ENCODE data around the gene ADARB2.
A peak's percentile ranks its signal among the peaks of the same experiment; 100 is the strongest.

Gene ADARB2

DNA sequence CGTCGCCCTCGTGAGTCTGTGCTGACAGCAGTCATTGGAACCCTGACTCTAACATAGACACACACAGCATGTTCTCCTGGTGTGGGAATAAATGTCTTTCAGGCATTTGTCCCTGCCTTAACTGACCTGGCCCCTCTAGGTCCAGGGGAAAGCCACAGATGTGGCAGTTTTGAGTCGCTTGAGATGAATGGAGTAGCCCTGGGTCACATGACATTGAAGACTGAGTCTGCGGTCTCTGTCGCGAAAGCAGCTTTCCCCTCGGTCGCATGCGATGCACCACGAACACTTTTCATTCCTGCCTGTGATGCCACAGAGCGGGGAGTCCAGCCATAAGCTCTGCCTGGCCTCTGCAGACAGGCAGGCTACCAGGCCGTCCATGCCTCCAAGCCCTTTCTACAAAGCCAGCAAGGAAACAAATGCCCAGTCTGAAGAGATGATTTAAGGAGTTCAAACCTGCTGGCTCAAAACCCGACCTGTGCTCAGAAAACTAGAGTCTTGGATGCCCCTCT lies 508.8 kb downstream of the ADARB2 start:
- POLR2A ChIA-PET: no interaction called here

DNA sequence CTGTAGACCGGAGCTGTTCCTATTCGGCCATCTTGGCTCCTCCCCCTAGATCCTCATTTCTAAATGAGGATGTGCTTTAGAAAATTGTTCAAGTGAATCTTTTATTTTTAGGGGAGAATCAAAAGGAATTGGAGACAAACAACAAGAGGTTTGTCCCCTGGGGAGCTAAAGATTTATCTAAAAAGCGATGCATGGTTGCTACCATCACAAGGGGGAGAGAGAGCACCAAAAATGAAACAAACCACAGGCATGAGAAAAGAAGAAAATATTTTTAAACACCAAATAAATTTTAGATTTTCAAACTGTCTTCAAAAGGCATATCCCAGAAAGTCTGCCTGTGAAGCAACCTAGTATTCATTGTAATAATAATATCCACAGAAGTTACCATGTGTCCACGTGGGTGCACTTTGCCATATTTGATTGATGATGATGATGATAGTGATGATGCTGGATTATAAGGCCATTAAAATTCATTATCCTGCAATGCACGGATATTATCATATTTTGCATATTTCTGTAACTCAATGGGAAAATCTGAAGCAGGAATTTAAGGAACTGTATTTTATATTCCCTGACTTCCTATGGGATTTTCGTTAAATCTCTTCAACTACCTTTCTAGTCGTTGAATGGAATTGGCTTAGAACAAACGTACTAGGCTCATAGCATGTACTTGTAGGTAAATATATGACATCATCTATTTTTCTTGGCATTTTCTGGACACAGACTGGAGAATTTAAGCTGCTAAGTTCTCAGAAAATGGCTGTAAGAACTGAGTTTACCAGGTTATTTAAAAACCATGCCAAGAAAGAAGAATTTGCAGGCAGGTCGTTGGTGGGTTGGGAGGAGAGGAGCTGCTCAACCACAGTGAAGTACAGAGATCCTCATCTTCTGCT lies 509.6 kb downstream of the ADARB2 start:
- POLR2A ChIA-PET: no interaction called here
- TF ChIP-seq, protein P1, sequence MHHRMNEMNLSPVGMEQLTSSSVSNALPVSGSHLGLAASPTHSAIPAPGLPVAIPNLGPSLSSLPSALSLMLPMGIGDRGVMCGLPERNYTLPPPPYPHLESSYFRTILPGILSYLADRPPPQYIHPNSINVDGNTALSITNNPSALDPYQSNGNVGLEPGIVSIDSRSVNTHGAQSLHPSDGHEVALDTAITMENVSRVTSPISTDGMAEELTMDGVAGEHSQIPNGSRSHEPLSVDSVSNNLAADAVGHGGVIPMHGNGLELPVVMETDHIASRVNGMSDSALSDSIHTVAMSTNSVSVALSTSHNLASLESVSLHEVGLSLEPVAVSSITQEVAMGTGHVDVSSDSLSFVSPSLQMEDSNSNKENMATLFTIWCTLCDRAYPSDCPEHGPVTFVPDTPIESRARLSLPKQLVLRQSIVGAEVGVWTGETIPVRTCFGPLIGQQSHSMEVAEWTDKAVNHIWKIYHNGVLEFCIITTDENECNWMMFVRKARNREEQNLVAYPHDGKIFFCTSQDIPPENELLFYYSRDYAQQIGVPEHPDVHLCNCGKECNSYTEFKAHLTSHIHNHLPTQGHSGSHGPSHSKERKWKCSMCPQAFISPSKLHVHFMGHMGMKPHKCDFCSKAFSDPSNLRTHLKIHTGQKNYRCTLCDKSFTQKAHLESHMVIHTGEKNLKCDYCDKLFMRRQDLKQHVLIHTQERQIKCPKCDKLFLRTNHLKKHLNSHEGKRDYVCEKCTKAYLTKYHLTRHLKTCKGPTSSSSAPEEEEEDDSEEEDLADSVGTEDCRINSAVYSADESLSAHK (tag by site-specific recombination; IDR thresholded peaks at IDR 0.05): no peak
- TF ChIP-seq, protein P2, sequence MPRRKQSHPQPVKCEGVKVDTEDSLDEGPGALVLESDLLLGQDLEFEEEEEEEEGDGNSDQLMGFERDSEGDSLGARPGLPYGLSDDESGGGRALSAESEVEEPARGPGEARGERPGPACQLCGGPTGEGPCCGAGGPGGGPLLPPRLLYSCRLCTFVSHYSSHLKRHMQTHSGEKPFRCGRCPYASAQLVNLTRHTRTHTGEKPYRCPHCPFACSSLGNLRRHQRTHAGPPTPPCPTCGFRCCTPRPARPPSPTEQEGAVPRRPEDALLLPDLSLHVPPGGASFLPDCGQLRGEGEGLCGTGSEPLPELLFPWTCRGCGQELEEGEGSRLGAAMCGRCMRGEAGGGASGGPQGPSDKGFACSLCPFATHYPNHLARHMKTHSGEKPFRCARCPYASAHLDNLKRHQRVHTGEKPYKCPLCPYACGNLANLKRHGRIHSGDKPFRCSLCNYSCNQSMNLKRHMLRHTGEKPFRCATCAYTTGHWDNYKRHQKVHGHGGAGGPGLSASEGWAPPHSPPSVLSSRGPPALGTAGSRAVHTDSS (tag by site-specific recombination; IDR thresholded peaks at IDR 0.05): peak; percentile 76
- TF ChIP-seq GLIS2 (tag by site-specific recombination; IDR thresholded peaks at IDR 0.05) (no peak), ZBTB7A (tag by site-specific recombination; IDR thresholded peaks at IDR 0.05; ENCODE audit: low read depth) (no peak), ZBTB48 (tag by site-specific recombination; IDR thresholded peaks at IDR 0.05) (no peak), WT1 (tag by site-specific recombination; IDR thresholded peaks at IDR 0.05) (no peak), HOXC10 (CRISPR knock-in tag; IDR thresholded peaks at IDR 0.05) (no peak)

More for the DNA sequence above, 508.8 kb downstream of the ADARB2 start:
- H3K9me3 ChIP-seq (ENCODE audit: control insufficient read depth, insufficient read depth, low read depth, low read length): no peaks in the 10 kb centered on the region
- TF ChIP-seq GLIS1 (tag by site-specific recombination; IDR thresholded peaks at IDR 0.05) (no peak), KLF8 (tag by site-specific recombination; IDR thresholded peaks at IDR 0.05) (no peak), SALL2 (tag by site-specific recombination; IDR thresholded peaks at IDR 0.05; ENCODE audit: borderline replicate concordance) (no peak), ZNF624 (tag by site-specific recombination; IDR thresholded peaks at IDR 0.05) (no peak), HOXC10 (CRISPR knock-in tag; IDR thresholded peaks at IDR 0.05) (no peak)
- TF ChIP-seq, protein P3, sequence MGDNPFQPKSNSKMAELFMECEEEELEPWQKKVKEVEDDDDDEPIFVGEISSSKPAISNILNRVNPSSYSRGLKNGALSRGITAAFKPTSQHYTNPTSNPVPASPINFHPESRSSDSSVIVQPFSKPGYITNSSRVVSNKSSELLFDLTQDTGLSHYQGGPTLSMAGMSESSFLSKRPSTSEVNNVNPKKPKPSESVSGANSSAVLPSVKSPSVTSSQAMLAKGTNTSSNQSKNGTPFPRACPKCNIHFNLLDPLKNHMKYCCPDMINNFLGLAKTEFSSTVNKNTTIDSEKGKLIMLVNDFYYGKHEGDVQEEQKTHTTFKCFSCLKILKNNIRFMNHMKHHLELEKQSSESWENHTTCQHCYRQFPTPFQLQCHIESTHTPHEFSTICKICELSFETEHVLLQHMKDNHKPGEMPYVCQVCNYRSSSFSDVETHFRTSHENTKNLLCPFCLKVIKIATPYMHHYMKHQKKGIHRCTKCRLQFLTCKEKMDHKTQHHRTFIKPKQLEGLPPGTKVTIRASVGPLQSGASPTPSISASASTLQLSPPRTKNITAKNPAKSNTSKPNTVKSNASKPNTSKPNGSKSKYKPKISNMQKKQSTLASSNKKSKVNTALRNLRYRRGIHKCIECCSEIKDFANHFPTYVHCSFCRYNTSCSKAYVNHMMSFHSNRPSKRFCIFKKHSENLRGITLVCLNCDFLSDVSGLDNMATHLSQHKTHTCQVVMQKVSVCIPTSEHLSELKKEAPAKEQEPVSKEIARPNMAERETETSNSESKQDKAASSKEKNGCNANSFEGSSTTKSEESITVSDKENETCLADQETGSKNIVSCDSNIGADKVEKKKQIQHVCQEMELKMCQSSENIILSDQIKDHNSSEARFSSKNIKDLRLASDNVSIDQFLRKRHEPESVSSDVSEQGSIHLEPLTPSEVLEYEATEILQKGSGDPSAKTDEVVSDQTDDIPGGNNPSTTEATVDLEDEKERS (tag by site-specific recombination; IDR thresholded peaks at IDR 0.05): no peak
- TF ChIP-seq, protein P4, sequence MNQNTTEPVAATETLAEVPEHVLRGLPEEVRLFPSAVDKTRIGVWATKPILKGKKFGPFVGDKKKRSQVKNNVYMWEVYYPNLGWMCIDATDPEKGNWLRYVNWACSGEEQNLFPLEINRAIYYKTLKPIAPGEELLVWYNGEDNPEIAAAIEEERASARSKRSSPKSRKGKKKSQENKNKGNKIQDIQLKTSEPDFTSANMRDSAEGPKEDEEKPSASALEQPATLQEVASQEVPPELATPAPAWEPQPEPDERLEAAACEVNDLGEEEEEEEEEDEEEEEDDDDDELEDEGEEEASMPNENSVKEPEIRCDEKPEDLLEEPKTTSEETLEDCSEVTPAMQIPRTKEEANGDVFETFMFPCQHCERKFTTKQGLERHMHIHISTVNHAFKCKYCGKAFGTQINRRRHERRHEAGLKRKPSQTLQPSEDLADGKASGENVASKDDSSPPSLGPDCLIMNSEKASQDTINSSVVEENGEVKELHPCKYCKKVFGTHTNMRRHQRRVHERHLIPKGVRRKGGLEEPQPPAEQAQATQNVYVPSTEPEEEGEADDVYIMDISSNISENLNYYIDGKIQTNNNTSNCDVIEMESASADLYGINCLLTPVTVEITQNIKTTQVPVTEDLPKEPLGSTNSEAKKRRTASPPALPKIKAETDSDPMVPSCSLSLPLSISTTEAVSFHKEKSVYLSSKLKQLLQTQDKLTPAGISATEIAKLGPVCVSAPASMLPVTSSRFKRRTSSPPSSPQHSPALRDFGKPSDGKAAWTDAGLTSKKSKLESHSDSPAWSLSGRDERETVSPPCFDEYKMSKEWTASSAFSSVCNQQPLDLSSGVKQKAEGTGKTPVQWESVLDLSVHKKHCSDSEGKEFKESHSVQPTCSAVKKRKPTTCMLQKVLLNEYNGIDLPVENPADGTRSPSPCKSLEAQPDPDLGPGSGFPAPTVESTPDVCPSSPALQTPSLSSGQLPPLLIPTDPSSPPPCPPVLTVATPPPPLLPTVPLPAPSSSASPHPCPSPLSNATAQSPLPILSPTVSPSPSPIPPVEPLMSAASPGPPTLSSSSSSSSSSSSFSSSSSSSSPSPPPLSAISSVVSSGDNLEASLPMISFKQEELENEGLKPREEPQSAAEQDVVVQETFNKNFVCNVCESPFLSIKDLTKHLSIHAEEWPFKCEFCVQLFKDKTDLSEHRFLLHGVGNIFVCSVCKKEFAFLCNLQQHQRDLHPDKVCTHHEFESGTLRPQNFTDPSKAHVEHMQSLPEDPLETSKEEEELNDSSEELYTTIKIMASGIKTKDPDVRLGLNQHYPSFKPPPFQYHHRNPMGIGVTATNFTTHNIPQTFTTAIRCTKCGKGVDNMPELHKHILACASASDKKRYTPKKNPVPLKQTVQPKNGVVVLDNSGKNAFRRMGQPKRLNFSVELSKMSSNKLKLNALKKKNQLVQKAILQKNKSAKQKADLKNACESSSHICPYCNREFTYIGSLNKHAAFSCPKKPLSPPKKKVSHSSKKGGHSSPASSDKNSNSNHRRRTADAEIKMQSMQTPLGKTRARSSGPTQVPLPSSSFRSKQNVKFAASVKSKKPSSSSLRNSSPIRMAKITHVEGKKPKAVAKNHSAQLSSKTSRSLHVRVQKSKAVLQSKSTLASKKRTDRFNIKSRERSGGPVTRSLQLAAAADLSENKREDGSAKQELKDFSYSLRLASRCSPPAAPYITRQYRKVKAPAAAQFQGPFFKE (tag by site-specific recombination; IDR thresholded peaks at IDR 0.05; ENCODE audit: borderline replicate concordance): no peak
- TF ChIP-seq, protein P5, sequence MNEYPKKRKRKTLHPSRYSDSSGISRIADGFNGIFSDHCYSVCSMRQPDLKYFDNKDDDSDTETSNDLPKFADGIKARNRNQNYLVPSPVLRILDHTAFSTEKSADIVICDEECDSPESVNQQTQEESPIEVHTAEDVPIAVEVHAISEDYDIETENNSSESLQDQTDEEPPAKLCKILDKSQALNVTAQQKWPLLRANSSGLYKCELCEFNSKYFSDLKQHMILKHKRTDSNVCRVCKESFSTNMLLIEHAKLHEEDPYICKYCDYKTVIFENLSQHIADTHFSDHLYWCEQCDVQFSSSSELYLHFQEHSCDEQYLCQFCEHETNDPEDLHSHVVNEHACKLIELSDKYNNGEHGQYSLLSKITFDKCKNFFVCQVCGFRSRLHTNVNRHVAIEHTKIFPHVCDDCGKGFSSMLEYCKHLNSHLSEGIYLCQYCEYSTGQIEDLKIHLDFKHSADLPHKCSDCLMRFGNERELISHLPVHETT (tag by site-specific recombination; IDR thresholded peaks at IDR 0.05): no peak
- no peaks in the 10 kb centered on the region for H3K4me1 ChIP-seq (ENCODE audit: control insufficient read depth, insufficient read depth, low read length)
- H3K4me3 ChIP-seq (ENCODE audit: low read depth, low read length): no peak overlapping the region
- CTCF ChIA-PET: interaction anchor here (0.5 to 2.2 kb wide), 2 partner anchors 15 to 27 kb away, joined by 4 to 5 read pairs; no protein-coding TSS in a partner anchor
- no peak overlapping the region for H3K27ac ChIP-seq (ENCODE audit: extremely low read depth, low read depth, low read length)
- peaks cover 0 to 6% of the 10 kb centered on the region in 2 experiments; a peak in 1 of 3 replicates for H3K36me3 ChIP-seq (ENCODE audit: control insufficient read depth in 2 of 2, insufficient read depth in 1 of 2, low read length in 2 of 2)

More for the DNA sequence above, 509.6 kb downstream of the ADARB2 start:
- Histone ChIP-seq H3K36me3 (ENCODE audit: control insufficient read depth in 2 of 2, insufficient read depth in 1 of 2, low read length in 2 of 2) (peaks cover 0 to 6% of the 10 kb centered on the region in 2 experiments; a peak in 1 of 3 replicates), H3K4me3 (ENCODE audit: low read depth, low read length) (no peak overlapping the region), H3K9me3 (ENCODE audit: control insufficient read depth, insufficient read depth, low read depth, low read length) (no peaks in the 10 kb centered on the region), H3K4me1 (ENCODE audit: control insufficient read depth, insufficient read depth, low read length) (no peaks in the 10 kb centered on the region), H3K27ac (ENCODE audit: extremely low read depth, low read depth, low read length) (no peak overlapping the region)
- CTCF ChIA-PET: interaction anchor here (0.8 to 2.2 kb wide), 2 partner anchors 16 to 309 kb away, joined by 3 to 5 read pairs; no protein-coding TSS in a partner anchor
